Large intestine (tissue), 3 donors: Measurements from ENCODE around the gene SLC22A5. TPM values are rescaled to one million over a fixed set of nuclear protein-coding genes. Genes with fewer than 3 reads are reported as not detected.

Source experiments
- DNase-seq, 2 donors: peaks; one replicate each; pipeline versions ENCODE4 v3.0.0 to v3.0.0-alpha.2; 2013
- H3K27ac ChIP-seq: one replicate; pipeline ENCODE4 v1.5.1; 2013; ENCODE audit warnings: low read length
- H3K27me3 ChIP-seq: 2 replicates; pipeline ENCODE4 v1.6.1; 2013; ENCODE audit warnings: low read length; ENCODE audit not compliant: control insufficient read depth, insufficient read depth
- H3K36me3 ChIP-seq: 2 replicates; pipeline ENCODE4 v1.6.1; 2013; ENCODE audit warnings: low read length; ENCODE audit not compliant: control insufficient read depth, insufficient read depth
- H3K4me1 ChIP-seq: one replicate; pipeline ENCODE4 v1.6.1; 2013; ENCODE audit warnings: low read length; ENCODE audit not compliant: control insufficient read depth, insufficient read depth
- H3K4me3 ChIP-seq: one replicate; pipeline ENCODE4 v1.5.1; 2013; ENCODE audit warnings: low read length
- H3K9me3 ChIP-seq: one replicate; pipeline ENCODE4 v1.6.1; 2013; ENCODE audit warnings: mild to moderate bottlenecking, low read depth, low read length, moderate library complexity; ENCODE audit not compliant: control insufficient read depth
- WGBS: methylation state at CpG from one replicate; pipeline ENCODE4 v1.1.5; 2013; ENCODE audit warnings: low lambda C conversion rate; ENCODE audit not compliant: insufficient coverage; 5-methylcytosine and 5-hydroxymethylcytosine counted together
- polyA plus RNA-seq: library from polyadenylated mRNA; unstranded; fragments of 120-200 nt; gene quantifications from one replicate; pipeline ENCODE4 v1.2.1, GENCODE V29; 2013

Gene SLC22A5
- polyA plus RNA-seq, 1 donor = 35.1 TPM

GRCh38 chr5:132426525-132427138 is 57.1 kb downstream of the SLC22A5 start:
- no peaks in the 10 kb centered on the region for H3K9me3 ChIP-seq
- peak overlapping the region; percentile 97 for H3K27ac ChIP-seq
- H3K27me3 ChIP-seq = no peaks in the 10 kb centered on the region
- peaks cover 3% of the 10 kb centered on the region for H3K36me3 ChIP-seq
- H3K4me3 ChIP-seq = no peak overlapping the region
- H3K4me1 ChIP-seq = peaks cover 87% of the 10 kb centered on the region
- DNase-seq = peak; percentile 68 to 84
- no CpG with 5 or more reads among the region's 8 CpGs for WGBS

DNA sequence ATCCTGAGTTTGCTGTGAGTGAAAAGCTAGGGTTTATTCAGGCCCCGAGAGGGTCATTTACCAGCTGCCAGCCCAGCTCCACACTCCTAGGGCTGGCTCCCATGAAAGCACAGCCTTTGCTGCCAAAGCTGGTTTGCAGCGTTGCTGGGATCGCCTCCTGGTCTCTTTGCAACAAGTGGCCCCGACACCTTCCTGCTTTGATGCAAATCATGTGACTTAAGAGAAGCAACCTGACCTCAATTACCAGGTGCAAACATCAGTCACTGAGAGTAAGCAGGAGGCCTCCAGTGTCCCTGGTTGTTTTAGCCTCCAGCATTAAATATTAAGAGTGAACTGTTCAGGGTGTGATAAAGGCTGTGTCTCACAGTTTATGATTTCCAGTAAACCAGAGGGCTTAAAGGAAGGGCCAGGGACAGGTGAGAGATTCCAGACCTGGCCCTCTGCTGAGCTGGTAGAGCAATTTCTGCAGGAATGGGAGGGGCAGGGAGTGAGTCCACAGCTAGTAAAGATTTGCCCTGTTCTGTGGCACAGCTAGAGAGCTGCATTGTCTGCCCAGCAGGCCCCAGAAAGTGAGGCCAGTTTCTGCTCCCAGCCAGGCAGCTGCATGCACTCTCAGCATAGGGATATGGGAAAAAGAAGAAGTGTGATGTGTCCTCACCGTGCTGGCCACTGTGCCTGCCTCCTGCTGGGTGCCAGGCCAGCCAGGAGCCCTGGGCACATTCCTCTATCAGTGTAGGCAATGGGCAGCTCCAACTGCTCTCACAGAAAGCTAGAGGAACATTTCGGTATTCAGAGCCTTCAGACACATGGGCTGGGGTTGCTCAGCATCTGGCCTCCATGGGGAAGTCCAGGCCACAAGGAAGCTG is 58.0 kb downstream of the SLC22A5 start:
- DNase-seq = peak; percentile 90 to 97
- WGBS = no CpG with 5 or more reads among the region's 6 CpGs
- no peaks in the 10 kb centered on the region for H3K9me3 ChIP-seq
- no peaks in the 10 kb centered on the region for H3K27me3 ChIP-seq
- no peak overlapping the region for H3K4me3 ChIP-seq
- H3K4me1 ChIP-seq = peaks cover 90% of the 10 kb centered on the region
- H3K27ac ChIP-seq = peak overlapping the region; percentile 97
- peaks cover 3% of the 10 kb centered on the region for H3K36me3 ChIP-seq

DNA sequence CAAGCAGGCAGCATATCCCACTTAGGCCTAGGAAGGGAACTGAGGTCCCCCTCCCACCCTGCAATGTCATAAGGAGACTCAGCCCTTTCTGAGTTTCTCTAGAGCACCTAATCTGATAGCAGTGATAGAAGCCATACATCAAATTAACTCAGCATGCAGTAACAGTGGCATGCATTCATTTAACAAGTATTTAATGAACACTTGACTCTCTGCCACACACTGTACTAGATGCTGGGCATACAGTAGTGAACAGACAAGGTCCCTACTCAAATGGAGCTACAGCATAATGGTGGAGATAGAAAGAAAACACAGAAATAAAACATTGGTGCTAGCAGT is 58.6 kb downstream of the SLC22A5 start:
- no peaks in the 10 kb centered on the region for H3K9me3 ChIP-seq
- peaks cover 3% of the 10 kb centered on the region for H3K36me3 ChIP-seq
- H3K4me3 ChIP-seq = no peak overlapping the region
- H3K27ac ChIP-seq = peak overlapping the region; percentile 97
- no peaks in the 10 kb centered on the region for H3K27me3 ChIP-seq
- peaks cover 92% of the 10 kb centered on the region for H3K4me1 ChIP-seq
- DNase-seq = no peak

DNA sequence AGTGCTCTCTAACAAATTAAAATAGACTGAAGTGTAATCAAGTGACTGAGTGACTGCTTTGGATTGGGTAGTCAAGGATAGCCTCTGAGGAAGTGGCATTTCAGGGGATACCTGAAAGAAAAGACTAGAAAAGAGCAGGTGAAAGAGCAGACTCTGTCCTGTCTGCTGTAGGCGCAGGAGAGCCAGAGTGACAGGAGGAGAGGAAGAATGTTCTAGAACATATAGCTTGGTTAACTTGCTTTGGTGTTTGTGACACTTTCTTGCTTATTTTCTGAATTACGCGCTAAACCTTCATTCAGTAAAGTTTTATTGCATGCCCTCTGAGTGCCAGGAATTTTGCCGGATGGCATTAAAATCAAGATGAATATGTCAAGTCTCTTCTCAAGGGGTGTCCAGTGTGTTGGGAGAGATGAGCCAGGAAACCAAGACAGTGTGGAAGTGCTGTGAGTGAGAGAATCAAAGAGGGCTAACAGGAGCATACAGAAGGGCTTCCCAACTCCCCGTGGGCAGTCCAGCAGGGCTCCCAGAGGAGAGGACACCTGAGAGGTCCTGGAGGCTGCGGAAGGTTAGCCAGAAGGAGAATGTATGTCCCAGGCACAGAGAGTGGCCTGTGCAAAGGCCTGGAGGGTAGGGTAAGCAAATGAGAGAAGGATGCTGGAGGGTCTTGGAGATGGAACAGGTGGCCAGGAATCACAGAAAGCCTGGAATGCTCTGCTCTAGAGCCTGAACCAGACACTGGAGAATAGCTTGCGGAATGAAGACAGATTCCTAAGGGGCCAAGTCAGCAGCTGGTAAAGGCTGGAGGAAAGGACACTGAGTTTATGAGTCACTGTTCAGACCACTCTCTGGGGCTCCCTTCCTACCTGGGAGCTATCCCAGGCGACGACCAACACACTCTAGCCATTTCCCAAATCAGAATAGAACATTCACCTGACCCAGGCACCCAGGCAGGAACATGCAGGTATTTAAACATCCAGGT is 59.3 kb downstream of the SLC22A5 start:
- Histone ChIP-seq H3K27ac (peak overlapping the region; percentile 97), H3K4me1 (peaks cover 86% of the 10 kb centered on the region), H3K4me3 (no peak overlapping the region), H3K9me3 (no peaks in the 10 kb centered on the region), H3K27me3 (no peaks in the 10 kb centered on the region), H3K36me3 (peaks cover 3% of the 10 kb centered on the region)
- peak in 1 of 2 donors; percentile 69 for DNase-seq
- 92% methylated on average over 2 of the region's 9 CpGs for WGBS

- Histone ChIP-seq H3K27ac (peak overlapping the region; percentile 97), H3K4me3 (no peak overlapping the region), H3K36me3 (peaks cover 3% of the 10 kb centered on the region), H3K27me3 (no peaks in the 10 kb centered on the region), H3K4me1 (peaks cover 86% of the 10 kb centered on the region), H3K9me3 (no peaks in the 10 kb centered on the region)
- no CpG with 5 or more reads among the region's 6 CpGs for WGBS
- peak; percentile 76 to 92 for DNase-seq
These were observed 60.2 kb downstream of the SLC22A5 start for GRCh38 chr5:132429463-132430440.

- DNase-seq = no peak
- peaks cover 86% of the 10 kb centered on the region for H3K4me1 ChIP-seq
- H3K36me3 ChIP-seq = peaks cover 3% of the 10 kb centered on the region
- H3K9me3 ChIP-seq = no peaks in the 10 kb centered on the region
- H3K4me3 ChIP-seq = no peak overlapping the region
- no peaks in the 10 kb centered on the region for H3K27me3 ChIP-seq
- H3K27ac ChIP-seq = no peak overlapping the region
- WGBS = 100% methylated on average over 1 of the region's 3 CpGs
These were observed 61.2 kb downstream of the SLC22A5 start for GRCh38 chr5:132430746-132431145.

DNA sequence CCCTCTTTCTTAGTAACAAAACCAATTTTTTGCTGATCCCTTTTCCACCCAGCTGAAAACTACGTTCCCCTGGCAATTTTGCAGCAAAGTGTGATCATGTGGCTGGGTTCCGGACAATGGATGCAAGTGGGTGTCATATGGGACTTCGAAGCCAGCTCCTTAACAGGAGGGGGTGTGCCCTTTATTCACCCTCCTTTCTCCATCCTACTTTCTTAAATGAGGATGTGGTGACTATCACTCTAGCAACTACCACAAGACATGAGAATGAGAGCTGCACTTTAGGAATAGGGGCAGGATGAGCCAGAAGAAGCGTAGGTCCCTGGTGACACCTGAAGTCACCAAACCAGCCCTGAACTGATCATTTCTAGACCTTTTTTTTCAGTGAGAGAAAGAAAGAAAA is 62.1 kb downstream of the SLC22A5 start:
- no peak for DNase-seq
- H3K9me3 ChIP-seq = no peaks in the 10 kb centered on the region
- H3K36me3 ChIP-seq = peaks cover 3% of the 10 kb centered on the region
- H3K27me3 ChIP-seq = no peaks in the 10 kb centered on the region
- H3K4me3 ChIP-seq = no peak overlapping the region
- no peak overlapping the region for H3K27ac ChIP-seq
- H3K4me1 ChIP-seq = peaks cover 83% of the 10 kb centered on the region
- no CpG with 5 or more reads among the region's 4 CpGs for WGBS

GRCh38 chr5:132433141-132433540 is 63.6 kb downstream of the SLC22A5 start:
- Histone ChIP-seq H3K36me3 (peaks cover 3% of the 10 kb centered on the region), H3K4me1 (peaks cover 79% of the 10 kb centered on the region), H3K9me3 (no peaks in the 10 kb centered on the region), H3K27ac (peak overlapping the region; percentile 5), H3K27me3 (no peaks in the 10 kb centered on the region), H3K4me3 (no peak overlapping the region)
- 100% methylated on average over 1 of the region's 6 CpGs for WGBS
- DNase-seq = no peak

- H3K4me1 ChIP-seq = peaks cover 65% of the 10 kb centered on the region
- WGBS = 53% methylated on average over 2 of the region's 12 CpGs
These were observed 65.1 kb downstream of the SLC22A5 start for GRCh38 chr5:132434416-132435286.

More at GRCh38 chr5:132434416-132435286, 65.1 kb downstream of the SLC22A5 start:
- H3K9me3 ChIP-seq = no peaks in the 10 kb centered on the region
- H3K4me3 ChIP-seq = no peak overlapping the region
- H3K36me3 ChIP-seq = peaks cover 3% of the 10 kb centered on the region
- H3K27ac ChIP-seq = peak overlapping the region; percentile 78
- H3K27me3 ChIP-seq = no peaks in the 10 kb centered on the region
- DNase-seq = peak in 1 of 2 donors; percentile 80
